K562 (cell line): ENCODE data around the gene WWC2. TPM values are rescaled to one million over a fixed set of nuclear protein-coding genes. Genes with fewer than 3 reads are reported as not detected.

ENCODE experiments used
- ATAC-seq: fragments of 200-7000 bp; cut with Tn5 transposase; 3 replicates; pipeline ENCODE4 v1.9.1; 2020; ENCODE audit warnings: moderate library complexity
- BruUV-seq: library from RNA; stranded (reverse); fragments of 400-500 nt; replicated peaks from 2 replicates; lab custom pipeline; 2021; lab: Mats Ljungman, UMichigan
- CTCF ChIA-PET: fragments of 300-600 bp; formaldehyde crosslinking; extraction: SDS; loops from one replicate; lab custom pipeline; 2021; ENCODE audit warnings: low intra/inter-chr PET ratio; lab: Yijun Ruan, JAX
- POLR2A ChIA-PET: fragments of 300-600, 350-650 bp; sonication (Branson Sonifier 250); formaldehyde crosslinking; extraction: SDS; loops from one replicate; lab custom pipeline; 2021; ENCODE audit warnings: antibody characterized with exemption, inconsistent platforms; lab: Yijun Ruan, JAX
- DNase-seq, 4 experiments: peaks; one replicate each; pipeline versions ENCODE4 v3.0.0 to v3.0.0-alpha.2; 2011 to 2018; ENCODE audit warnings: low spot score in 3 of 4, mixed read lengths in 3 of 4; ENCODE audit errors: extremely low read depth in 1 of 4
- FAIRE-seq: peaks from 2 replicates; lab custom pipeline; 2011; peaks lifted over from hg19 to GRCh38; lab: Jason Lieb, UNC
- H2AFZ ChIP-seq: 2 replicates; pipeline ENCODE4 v1.6.0; 2011; ENCODE audit warnings: low read depth, low read length, control low read depth, inconsistent platforms
- H3K27ac ChIP-seq: fragments of 200-600 bp; 3 replicates; pipeline ENCODE4 v1.8.0; 2011; ENCODE audit warnings: low read depth, mild to moderate bottlenecking, control low read depth, inconsistent platforms, low read length, moderate library complexity, mixed read lengths; ENCODE audit errors: extremely low read depth
- H3K27me3 ChIP-seq, 2 experiments: fragments of 300-600 bp in 1 of 2; 2 replicates in 1 of 2; 3 replicates in 1 of 2; pipeline versions ENCODE4 v1.6.0 to v1.8.0; 2011; ENCODE audit warnings: inconsistent platforms in 2 of 2, low read length in 2 of 2, mild to moderate bottlenecking in 1 of 2, mixed read lengths in 1 of 2, moderate library complexity in 1 of 2; ENCODE audit not compliant: control insufficient read depth in 2 of 2, insufficient read depth in 2 of 2
- H3K36me3 ChIP-seq: fragments of 300-600 bp; 3 replicates; pipeline ENCODE4 v1.8.0; 2011; ENCODE audit warnings: mild to moderate bottlenecking, low read length, inconsistent platforms; ENCODE audit not compliant: control insufficient read depth, insufficient read depth
- H3K4me1 ChIP-seq, 2 experiments: fragments of 200-600 bp in 1 of 2; replicated peaks in 1 of 2; 2 replicates in 1 of 2; 3 replicates in 1 of 2; pipeline versions ENCODE4 v1.5.1 to v1.8.0; 2011; ENCODE audit warnings: inconsistent platforms in 2 of 2, low read length in 2 of 2, mild to moderate bottlenecking in 1 of 2, mixed read lengths in 1 of 2, moderate library complexity in 1 of 2; ENCODE audit not compliant: control insufficient read depth in 2 of 2, insufficient read depth in 2 of 2
- H3K4me2 ChIP-seq: 2 replicates; pipeline ENCODE4 v1.6.1; 2011; ENCODE audit warnings: low read length, control low read depth, inconsistent platforms, mixed read lengths; ENCODE audit not compliant: insufficient read depth
- H3K4me3 ChIP-seq: fragments of 200-600 bp; sonication (generic), shearing (Covaris generic); 2 replicates; pipeline ENCODE4 v1.5.1; 2016; ENCODE audit warnings: control low read depth, inconsistent platforms
- H3K79me2 ChIP-seq: fragments of 200-600 bp; 3 replicates; pipeline ENCODE4 v1.8.0; 2011; ENCODE audit warnings: low read length, inconsistent platforms; ENCODE audit not compliant: control insufficient read depth, insufficient read depth
- H3K9ac ChIP-seq, 2 experiments: 2 replicates each; pipeline versions ENCODE4 v1.6.0 to v1.6.1; 2011; ENCODE audit warnings: low read depth in 2 of 2, low read length in 2 of 2, control low read depth in 1 of 2, inconsistent platforms in 1 of 2, mild to moderate bottlenecking in 1 of 2, mixed read lengths in 1 of 2; ENCODE audit not compliant: insufficient read depth in 1 of 2
- H3K9me1 ChIP-seq: one replicate; pipeline ENCODE4 v1.6.0; 2011; ENCODE audit warnings: inconsistent platforms, mild to moderate bottlenecking, low read length, moderate library complexity; ENCODE audit not compliant: control insufficient read depth, insufficient read depth
- H3K9me3 ChIP-seq: replicated peaks from 2 replicates; pipeline ENCODE4 v1.5.1; 2011; ENCODE audit warnings: low read depth, low read length, inconsistent platforms; ENCODE audit not compliant: control insufficient read depth, insufficient read depth
- H4K20me1 ChIP-seq: replicated peaks from 2 replicates; pipeline ENCODE4 v1.6.1; 2011; ENCODE audit warnings: low read length, inconsistent platforms, mixed read lengths; ENCODE audit not compliant: control insufficient read depth, insufficient read depth
- CAMTA2 ChIP-seq: fragments of 250-450 bp; sonication (Bioruptor Pico); conservative IDR thresholded peaks from 2 replicates; pipeline ENCODE4 v1.5.1; 2022
- EGR1 ChIP-seq: fragments of 450-650 bp; conservative IDR thresholded peaks from 2 replicates; pipeline ENCODE4 v1.6.1; 2017; ENCODE audit warnings: mild to moderate bottlenecking
- FOXA3 ChIP-seq, 2 experiments: fragments of 450-650 bp in 1 of 2; sonication (generic) in 1 of 2; formaldehyde crosslinking; IDR thresholded peaks in 1 of 2; conservative IDR thresholded peaks in 1 of 2; 2 replicates each; pipeline versions ENCODE4 v1.4.0 to v1.8.0; 2020 to 2022; ENCODE audit warnings: mild to moderate bottlenecking in 2 of 2, missing genetic modification reagents in 1 of 2
- MYC ChIP-seq, 2 experiments: fragments of 250-450 bp in 1 of 2; sonication (Bioruptor Pico) in 1 of 2; IDR thresholded peaks; 2 replicates each; pipeline versions ENCODE4 v1.5.1 to v1.6.1; 2012 to 2021; ENCODE audit warnings: low read depth in 2 of 2, borderline replicate concordance in 1 of 2, improper control_type of control experiment in 1 of 2, low read length in 1 of 2, mild to moderate bottlenecking in 1 of 2, moderate library complexity in 1 of 2
- SRSF7 ChIP-seq: fragments of 200-400 bp; formaldehyde crosslinking; optimal IDR thresholded peaks from 2 replicates; pipeline ENCODE3; 2017; ENCODE audit warnings: mild to moderate bottlenecking, low read depth, low read length
- SUPT5H ChIP-seq: fragments of 450-650 bp; IDR thresholded peaks from 2 replicates; pipeline ENCODE4 v1.6.1; 2016
- TGIF2 ChIP-seq: sonication (generic); formaldehyde crosslinking; IDR thresholded peaks from 2 replicates; pipeline ENCODE4 v1.8.1; 2022; ENCODE audit warnings: mild to moderate bottlenecking, missing genetic modification reagents, moderate library complexity
- WGBS: fragments of 100-300 bp; shearing (Covaris generic); methylation state at CpG from one replicate; pipeline ENCODE4 v1.1.6; 2016; ENCODE audit warnings: low coverage, mixed read lengths; ENCODE audit not compliant: insufficient coverage; ENCODE audit errors: missing lambda C conversion rate; 5-methylcytosine and 5-hydroxymethylcytosine counted together
- in situ Hi-C: fragments of 300-500 bp; cut with MboI; formaldehyde crosslinking; loops from 4 replicates; pipeline ENCODE4 v1.15.0; 2018; ENCODE audit warnings: inconsistent platforms, mixed read lengths
- intact Hi-C: fragments of 100-400 bp; cut with micrococcal nuclease; formaldehyde crosslinking; loops from 2 replicates; pipeline ENCODE4 v1.14.2; 2022
- polyA plus RNA-seq, 8 experiments: library from polyadenylated mRNA; depleted of rRNA in 4 of 8; stranded (reverse) in 5 of 8; unstranded in 3 of 8; fragments of >200 nt; fragmentation: Nextera tagmentation in 2 of 8; fragmentation: Illumina TruSeq in 1 of 8; extraction: Ambion mirVana in 2 of 8; extraction: Trizol in 1 of 8; gene quantifications; 2 replicates each; pipeline versions ENCODE4 v1.2.1 to v1.2.3, GENCODE V29; 2011 to 2014; ENCODE audit warnings: inconsistent platforms in 1 of 8, missing spikeins in 1 of 8
- total RNA-seq, 7 experiments: library from RNA; depleted of rRNA in 6 of 7; stranded (reverse); fragments of >200 nt in 6 of 7; fragmentation: Illumina TruSeq in 2 of 7; extraction: Trizol in 2 of 7; gene quantifications; 2 replicates each; pipeline versions ENCODE4 v1.2.1 to v1.2.3, GENCODE V29; 2011 to 2021; ENCODE audit warnings: low replicate concordance in 1 of 7
- TF ChIP-seq, protein P1 (sequence below): sonication (generic); formaldehyde crosslinking; IDR thresholded peaks from 2 replicates; pipeline ENCODE4 v1.8.0; 2022; ENCODE audit warnings: missing genetic modification reagents, mild to moderate bottlenecking, moderate library complexity, borderline replicate concordance
- TF ChIP-seq, protein P2 (sequence below): sonication (generic); formaldehyde crosslinking; IDR thresholded peaks from 2 replicates; pipeline ENCODE4 v1.8.0; 2022; ENCODE audit warnings: mild to moderate bottlenecking, missing genetic modification reagents
- TF ChIP-seq, protein P3 (sequence below): sonication (generic); formaldehyde crosslinking; IDR thresholded peaks from 2 replicates; pipeline ENCODE4 v1.9.0; 2022; ENCODE audit warnings: mild to moderate bottlenecking, missing genetic modification reagents
- TF ChIP-seq, protein P4 (sequence below): fragments of 450-650 bp; formaldehyde crosslinking; IDR thresholded peaks from 2 replicates; pipeline ENCODE4 v1.4.0; 2022; ENCODE audit warnings: missing genetic modification characterization
- TF ChIP-seq, protein P5 (sequence below): sonication (generic); formaldehyde crosslinking; IDR thresholded peaks from 2 replicates; pipeline ENCODE4 v1.8.0; 2022; ENCODE audit warnings: mild to moderate bottlenecking, missing genetic modification reagents

The WWC2 gene
- total and polyA plus RNA-seq, 9 of the 15 experiments (the other 6 are each of a cell fraction or from before 2014, with no cell fraction given): 3.7 to 39.4 (median 19.6) TPM

DNA sequence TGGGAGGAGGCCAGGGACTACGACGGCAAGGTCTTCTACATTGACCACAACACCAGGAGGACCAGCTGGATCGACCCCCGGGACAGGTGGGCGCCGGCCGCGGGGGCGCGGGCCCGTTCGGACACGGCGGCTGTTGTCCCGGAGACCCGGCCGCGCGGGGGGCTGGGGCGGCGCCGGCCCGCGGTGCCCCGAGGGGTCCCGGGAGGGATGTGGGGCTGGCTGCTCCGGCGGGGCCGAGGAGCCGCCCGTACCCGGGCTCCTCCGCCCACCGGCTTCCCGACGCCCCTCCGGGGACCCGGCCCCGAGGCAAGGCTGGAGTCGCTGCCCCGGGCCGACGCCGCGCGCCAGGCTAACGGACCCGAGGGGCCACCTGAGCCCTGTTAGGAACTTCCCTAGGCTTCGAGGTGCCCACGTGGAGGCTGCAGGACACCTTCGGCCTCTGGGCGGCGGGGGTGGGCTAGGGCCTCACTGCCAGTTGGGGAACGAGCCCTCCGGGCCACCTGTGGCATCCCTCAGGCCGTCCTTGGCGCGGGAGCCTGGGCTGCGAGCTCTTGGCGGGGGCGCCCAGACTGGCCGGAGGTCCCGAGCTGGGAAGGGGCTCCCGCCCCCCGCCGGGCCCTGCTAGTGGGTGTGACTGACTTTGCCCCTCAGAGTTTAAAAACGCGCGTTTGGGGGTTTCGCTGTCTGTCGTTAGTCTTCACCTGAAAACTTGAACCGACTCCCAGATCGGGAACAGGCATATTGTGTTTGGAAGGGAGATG, 660 bp downstream of the WWC2 start:
- H3K4me1 ChIP-seq: peaks cover 10 to 29% of the 10 kb centered on the region in 2 experiments; a peak in 4 of 5 replicates
- H2AFZ ChIP-seq: peak overlapping the region; percentile 96
- no peaks in the 10 kb centered on the region for H3K9me1 ChIP-seq
- H3K9ac ChIP-seq: peak overlapping the region; percentile 82 to 99
- H3K36me3 ChIP-seq: no peaks in the 10 kb centered on the region
- H3K4me3 ChIP-seq: peak overlapping the region; percentile 85
- peak overlapping the region; percentile 77 for H3K4me2 ChIP-seq
- no peak for FAIRE-seq
- intact Hi-C loops: no loop called here
- in situ Hi-C loops: no loop called here
- H3K27ac ChIP-seq: peak overlapping the region; percentile 86
- BruUV-seq: no TSS peak
- ChIA-PET POLR2A (interaction anchor here (0.6 kb wide), 1 partner anchor 10 kb away, joined by 3 read pairs; no protein-coding TSS in a partner anchor), CTCF (interaction anchor here (0.6 kb wide), 1 partner anchor 30 kb away, joined by 5 read pairs; no protein-coding TSS in a partner anchor)
- 0% methylated on average over 28 of the region's 73 CpGs for WGBS
- H3K79me2 ChIP-seq: peaks cover 42% of the 10 kb centered on the region
- no peaks in the 10 kb centered on the region for H3K27me3 ChIP-seq
- no peaks in the 10 kb centered on the region for H4K20me1 ChIP-seq
- ATAC-seq: peak; percentile 20
- DNase-seq: peak; percentile 37 to 45 (median 39)
- no peaks in the 10 kb centered on the region for H3K9me3 ChIP-seq
- TF ChIP-seq SRSF7 (no peak), TGIF2 (0 out of 2 replicates have a peak, but pooled peaks have one; percentile 49), MYC (IDR thresholded peaks at IDR 0.05; ENCODE audit: low read depth, low read length) (peak; percentile 4; the same call in 1 of the 2 replicates), MYC (CRISPR knock-in tag; IDR thresholded peaks at IDR 0.05; ENCODE audit: borderline replicate concordance, low read depth) (no peak), EGR1 (0 out of 2 replicates have a peak, but pooled peaks have one; percentile 10), FOXA3 (CRISPR knock-in tag; conservative IDR thresholded peaks at IDR 0.05 in 1 of 2, IDR thresholded peaks at IDR 0.05 in 1 of 2) (peak in 1 of 2 experiments; percentile 53; a peak in 1 of 4 replicates), SUPT5H (no peak), CAMTA2 (CRISPR knock-in tag) (no peak)
- TF ChIP-seq, protein P1, sequence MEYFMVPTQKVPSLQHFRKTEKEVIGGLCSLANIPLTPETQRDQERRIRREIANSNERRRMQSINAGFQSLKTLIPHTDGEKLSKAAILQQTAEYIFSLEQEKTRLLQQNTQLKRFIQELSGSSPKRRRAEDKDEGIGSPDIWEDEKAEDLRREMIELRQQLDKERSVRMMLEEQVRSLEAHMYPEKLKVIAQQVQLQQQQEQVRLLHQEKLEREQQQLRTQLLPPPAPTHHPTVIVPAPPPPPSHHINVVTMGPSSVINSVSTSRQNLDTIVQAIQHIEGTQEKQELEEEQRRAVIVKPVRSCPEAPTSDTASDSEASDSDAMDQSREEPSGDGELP (CRISPR knock-in tag): 0 out of 2 replicates have a peak, but pooled peaks have one; percentile 38
- TF ChIP-seq, protein P2, sequence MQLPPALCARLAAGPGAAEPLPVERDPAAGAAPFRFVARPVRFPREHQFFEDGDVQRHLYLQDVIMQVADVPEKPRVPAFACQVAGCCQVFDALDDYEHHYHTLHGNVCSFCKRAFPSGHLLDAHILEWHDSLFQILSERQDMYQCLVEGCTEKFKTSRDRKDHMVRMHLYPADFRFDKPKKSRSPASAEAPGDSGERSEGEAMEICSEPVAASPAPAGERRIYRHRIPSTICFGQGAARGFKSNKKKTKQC (CRISPR knock-in tag): 0 out of 2 replicates have a peak, but pooled peaks have one; percentile 70
- TF ChIP-seq, protein P3, sequence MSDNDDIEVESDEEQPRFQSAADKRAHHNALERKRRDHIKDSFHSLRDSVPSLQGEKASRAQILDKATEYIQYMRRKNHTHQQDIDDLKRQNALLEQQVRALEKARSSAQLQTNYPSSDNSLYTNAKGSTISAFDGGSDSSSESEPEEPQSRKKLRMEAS (CRISPR knock-in tag): peak; percentile 77
- TF ChIP-seq, protein P4, sequence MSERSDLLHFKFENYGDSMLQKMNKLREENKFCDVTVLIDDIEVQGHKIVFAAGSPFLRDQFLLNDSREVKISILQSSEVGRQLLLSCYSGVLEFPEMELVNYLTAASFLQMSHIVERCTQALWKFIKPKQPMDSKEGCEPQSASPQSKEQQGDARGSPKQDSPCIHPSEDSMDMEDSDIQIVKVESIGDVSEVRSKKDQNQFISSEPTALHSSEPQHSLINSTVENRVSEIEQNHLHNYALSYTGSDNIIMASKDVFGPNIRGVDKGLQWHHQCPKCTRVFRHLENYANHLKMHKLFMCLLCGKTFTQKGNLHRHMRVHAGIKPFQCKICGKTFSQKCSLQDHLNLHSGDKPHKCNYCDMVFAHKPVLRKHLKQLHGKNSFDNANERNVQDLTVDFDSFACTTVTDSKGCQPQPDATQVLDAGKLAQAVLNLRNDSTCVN: no peak
- TF ChIP-seq, protein P5, sequence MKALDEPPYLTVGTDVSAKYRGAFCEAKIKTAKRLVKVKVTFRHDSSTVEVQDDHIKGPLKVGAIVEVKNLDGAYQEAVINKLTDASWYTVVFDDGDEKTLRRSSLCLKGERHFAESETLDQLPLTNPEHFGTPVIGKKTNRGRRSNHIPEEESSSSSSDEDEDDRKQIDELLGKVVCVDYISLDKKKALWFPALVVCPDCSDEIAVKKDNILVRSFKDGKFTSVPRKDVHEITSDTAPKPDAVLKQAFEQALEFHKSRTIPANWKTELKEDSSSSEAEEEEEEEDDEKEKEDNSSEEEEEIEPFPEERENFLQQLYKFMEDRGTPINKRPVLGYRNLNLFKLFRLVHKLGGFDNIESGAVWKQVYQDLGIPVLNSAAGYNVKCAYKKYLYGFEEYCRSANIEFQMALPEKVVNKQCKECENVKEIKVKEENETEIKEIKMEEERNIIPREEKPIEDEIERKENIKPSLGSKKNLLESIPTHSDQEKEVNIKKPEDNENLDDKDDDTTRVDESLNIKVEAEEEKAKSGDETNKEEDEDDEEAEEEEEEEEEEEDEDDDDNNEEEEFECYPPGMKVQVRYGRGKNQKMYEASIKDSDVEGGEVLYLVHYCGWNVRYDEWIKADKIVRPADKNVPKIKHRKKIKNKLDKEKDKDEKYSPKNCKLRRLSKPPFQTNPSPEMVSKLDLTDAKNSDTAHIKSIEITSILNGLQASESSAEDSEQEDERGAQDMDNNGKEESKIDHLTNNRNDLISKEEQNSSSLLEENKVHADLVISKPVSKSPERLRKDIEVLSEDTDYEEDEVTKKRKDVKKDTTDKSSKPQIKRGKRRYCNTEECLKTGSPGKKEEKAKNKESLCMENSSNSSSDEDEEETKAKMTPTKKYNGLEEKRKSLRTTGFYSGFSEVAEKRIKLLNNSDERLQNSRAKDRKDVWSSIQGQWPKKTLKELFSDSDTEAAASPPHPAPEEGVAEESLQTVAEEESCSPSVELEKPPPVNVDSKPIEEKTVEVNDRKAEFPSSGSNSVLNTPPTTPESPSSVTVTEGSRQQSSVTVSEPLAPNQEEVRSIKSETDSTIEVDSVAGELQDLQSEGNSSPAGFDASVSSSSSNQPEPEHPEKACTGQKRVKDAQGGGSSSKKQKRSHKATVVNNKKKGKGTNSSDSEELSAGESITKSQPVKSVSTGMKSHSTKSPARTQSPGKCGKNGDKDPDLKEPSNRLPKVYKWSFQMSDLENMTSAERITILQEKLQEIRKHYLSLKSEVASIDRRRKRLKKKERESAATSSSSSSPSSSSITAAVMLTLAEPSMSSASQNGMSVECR (CRISPR knock-in tag): peak; percentile 50; the same call in 1 of the 2 replicates
